A673 (cell line): ENCODE data around the gene MYL9. TPM values are rescaled to one million over a fixed set of nuclear protein-coding genes. Genes with fewer than 3 reads are reported as not detected.

Source experiments
- BruUV-seq: library from RNA; stranded (reverse); fragments of 400-500 nt; replicated peaks from 2 replicates; lab custom pipeline; 2021; lab: Mats Ljungman, UMichigan
- CTCF ChIA-PET: fragments of 300-600 bp; sonication (Branson Sonifier 250); formaldehyde crosslinking; loops from one replicate; lab custom pipeline; 2022; ENCODE audit warnings: antibody characterized with exemption; lab: Charles Lee
- POLR2A ChIA-PET: fragments of 300-600 bp; sonication (Branson Sonifier 250); formaldehyde crosslinking; loops from one replicate; lab custom pipeline; 2022; ENCODE audit warnings: antibody characterized with exemption; ENCODE audit not compliant: low non-redundant PET; lab: Charles Lee
- DNase-seq: peaks from one replicate; pipeline ENCODE4 v3.0.0-alpha.2; 2015; ENCODE audit warnings: low spot score
- H3K27ac ChIP-seq: fragments of 200-600 bp; sonication (generic); 2 replicates; pipeline ENCODE4 v1.5.1; 2016; ENCODE audit warnings: mixed run types, low read depth, mild to moderate bottlenecking, mixed read lengths, antibody characterized with exemption, low read length; ENCODE audit not compliant: poor library complexity, severe bottlenecking
- H3K27me3 ChIP-seq: fragments of 200-600 bp; sonication (generic); replicated peaks from 2 replicates; pipeline ENCODE4 v1.6.1; 2017; ENCODE audit warnings: mixed run types, low read depth, mild to moderate bottlenecking, mixed read lengths, antibody characterized with exemption, low read length; ENCODE audit not compliant: insufficient read depth, poor library complexity
- H3K36me3 ChIP-seq: fragments of 200-600 bp; sonication (generic); 2 replicates; pipeline ENCODE4 v1.6.1; 2016; ENCODE audit warnings: mixed run types, mild to moderate bottlenecking, mixed read lengths, antibody characterized with exemption, low read length; ENCODE audit not compliant: insufficient read depth, poor library complexity, severe bottlenecking
- H3K4me1 ChIP-seq: fragments of 200-600 bp; sonication (generic); 2 replicates; pipeline ENCODE4 v1.6.1; 2017; ENCODE audit warnings: mixed run types, mild to moderate bottlenecking, mixed read lengths, antibody characterized with exemption, low read length; ENCODE audit not compliant: insufficient read depth, poor library complexity, severe bottlenecking
- H3K4me3 ChIP-seq: fragments of 200-600 bp; sonication (generic); 2 replicates; pipeline ENCODE4 v1.5.1; 2016; ENCODE audit warnings: low read depth, mixed run types, mild to moderate bottlenecking, mixed read lengths, low read length; ENCODE audit not compliant: poor library complexity, severe bottlenecking
- H3K9me3 ChIP-seq: fragments of 200-600 bp; sonication (generic); 2 replicates; pipeline ENCODE4 v1.6.1; 2016; ENCODE audit warnings: mixed run types, low read depth, mild to moderate bottlenecking, mixed read lengths, antibody characterized with exemption, low read length; ENCODE audit not compliant: poor library complexity, severe bottlenecking
- EZH2 ChIP-seq: fragments of 200-600 bp; sonication (generic); IDR thresholded peaks from 2 replicates; pipeline ENCODE4 v1.6.1; 2017; ENCODE audit warnings: borderline replicate concordance, low read depth, mild to moderate bottlenecking, mixed read lengths, antibody characterized with exemption, low read length; ENCODE audit not compliant: poor library complexity, severe bottlenecking
- intact Hi-C: fragments of 100-400 bp; cut with micrococcal nuclease; formaldehyde crosslinking; loops from one replicate; pipeline ENCODE4 v1.10.0; 2022; ENCODE audit not compliant: unreplicated experiment
- total RNA-seq: library from RNA; stranded (reverse); gene quantifications from 2 replicates; pipeline ENCODE4 v1.2.3, GENCODE V29; 2021
- TF ChIP-seq, protein P1 (sequence below): fragments of 300-800, 200-600 bp; sonication (generic); conservative IDR thresholded peaks from 2 replicates; pipeline ENCODE4 v1.5.1; 2017; ENCODE audit warnings: low read depth, mild to moderate bottlenecking, antibody characterized with exemption, low read length, moderate library complexity, mixed read lengths

MYL9 gene
- total RNA-seq, 1 experiment from 2014 or later, result not detected

DNA sequence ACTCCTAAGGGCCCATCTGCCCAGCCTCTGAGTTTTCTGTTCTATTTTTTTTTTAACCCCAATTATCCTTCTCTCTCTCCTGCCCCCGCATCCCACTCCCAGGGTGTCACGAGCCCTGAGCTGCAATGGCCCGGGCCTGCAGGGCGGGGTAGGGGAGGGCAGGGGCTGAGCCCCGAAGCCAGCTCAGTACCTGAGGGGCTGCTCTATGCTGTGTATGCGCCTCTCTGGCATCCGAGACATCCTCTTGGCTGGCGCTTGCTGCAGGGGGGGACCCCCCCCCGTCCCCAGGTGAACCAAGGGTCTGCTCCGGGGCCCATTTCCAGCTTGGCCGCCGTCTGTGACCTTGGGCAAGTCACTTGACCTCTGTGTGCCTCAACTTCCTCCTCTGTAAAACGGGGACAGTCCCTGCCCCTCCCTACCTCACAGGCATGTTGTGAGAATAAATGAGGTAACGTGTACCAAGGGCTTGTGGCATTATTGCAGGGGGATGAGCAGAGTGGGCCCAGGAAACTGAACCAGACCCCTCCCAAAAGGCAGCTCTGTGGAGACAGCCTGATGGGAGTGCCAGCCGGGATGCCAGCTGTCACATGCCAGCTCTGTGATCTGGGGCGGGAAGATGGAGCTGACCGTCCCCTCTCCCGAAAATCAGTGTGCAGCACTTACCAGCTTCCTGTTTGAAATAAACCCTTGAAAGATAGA lies 13.0 kb upstream of the MYL9 start:
- Histone ChIP-seq H3K4me1 (peaks cover 11% of the 10 kb centered on the region), H3K36me3 (peaks cover 33% of the 10 kb centered on the region), H3K27me3 (no peaks in the 10 kb centered on the region), H3K9me3 (no peaks in the 10 kb centered on the region), H3K4me3 (no peak overlapping the region), H3K27ac (no peak overlapping the region)
- ChIA-PET POLR2A (no interaction called here), CTCF (no interaction called here)
- no peak for DNase-seq
- no TSS peak for BruUV-seq
- TF ChIP-seq EZH2, result no peak
- TF ChIP-seq, protein P1, sequence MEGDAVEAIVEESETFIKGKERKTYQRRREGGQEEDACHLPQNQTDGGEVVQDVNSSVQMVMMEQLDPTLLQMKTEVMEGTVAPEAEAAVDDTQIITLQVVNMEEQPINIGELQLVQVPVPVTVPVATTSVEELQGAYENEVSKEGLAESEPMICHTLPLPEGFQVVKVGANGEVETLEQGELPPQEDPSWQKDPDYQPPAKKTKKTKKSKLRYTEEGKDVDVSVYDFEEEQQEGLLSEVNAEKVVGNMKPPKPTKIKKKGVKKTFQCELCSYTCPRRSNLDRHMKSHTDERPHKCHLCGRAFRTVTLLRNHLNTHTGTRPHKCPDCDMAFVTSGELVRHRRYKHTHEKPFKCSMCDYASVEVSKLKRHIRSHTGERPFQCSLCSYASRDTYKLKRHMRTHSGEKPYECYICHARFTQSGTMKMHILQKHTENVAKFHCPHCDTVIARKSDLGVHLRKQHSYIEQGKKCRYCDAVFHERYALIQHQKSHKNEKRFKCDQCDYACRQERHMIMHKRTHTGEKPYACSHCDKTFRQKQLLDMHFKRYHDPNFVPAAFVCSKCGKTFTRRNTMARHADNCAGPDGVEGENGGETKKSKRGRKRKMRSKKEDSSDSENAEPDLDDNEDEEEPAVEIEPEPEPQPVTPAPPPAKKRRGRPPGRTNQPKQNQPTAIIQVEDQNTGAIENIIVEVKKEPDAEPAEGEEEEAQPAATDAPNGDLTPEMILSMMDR, result no peak
- intact Hi-C loops, result no loop called here

DNA sequence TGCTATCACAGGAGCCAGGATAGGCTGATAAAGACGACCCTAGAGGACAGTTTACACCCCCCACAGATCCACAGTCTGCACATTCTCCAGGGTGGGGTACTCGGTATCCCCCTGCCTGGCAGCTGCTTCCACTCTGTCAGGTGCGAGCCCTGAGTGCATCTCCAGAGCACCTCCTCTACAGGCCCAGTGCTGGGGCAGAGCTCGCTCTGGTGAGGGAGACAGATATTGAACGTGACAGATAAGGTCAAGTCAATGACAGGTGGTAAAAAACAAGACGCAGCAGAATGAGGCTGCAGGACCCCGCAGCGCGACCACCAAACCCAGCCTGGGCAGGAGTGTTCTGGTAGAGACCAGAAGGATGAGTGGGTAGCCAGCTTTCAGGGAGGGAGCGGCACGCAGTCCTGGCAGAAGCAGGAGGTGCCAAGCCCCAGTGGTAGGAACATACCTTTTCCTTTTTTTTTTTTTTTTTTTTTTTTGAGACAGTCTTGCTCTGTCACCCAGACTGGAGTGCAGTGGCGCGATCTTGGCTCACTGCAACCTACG lies 12.4 kb upstream of the MYL9 start:
- H3K36me3 ChIP-seq, result peaks cover 33% of the 10 kb centered on the region
- ChIA-PET CTCF (no interaction called here), POLR2A (no interaction called here)
- no peaks in the 10 kb centered on the region for H3K9me3 ChIP-seq
- intact Hi-C loops, result no loop called here
- no peak overlapping the region for H3K27ac ChIP-seq
- H3K4me1 ChIP-seq, result peaks cover 7% of the 10 kb centered on the region
- DNase-seq, result no peak
- no peaks in the 10 kb centered on the region for H3K27me3 ChIP-seq
- H3K4me3 ChIP-seq, result no peak overlapping the region
- BruUV-seq, result no TSS peak
- no peak for TF ChIP-seq EZH2
- TF ChIP-seq, protein P1, result no peak

DNA sequence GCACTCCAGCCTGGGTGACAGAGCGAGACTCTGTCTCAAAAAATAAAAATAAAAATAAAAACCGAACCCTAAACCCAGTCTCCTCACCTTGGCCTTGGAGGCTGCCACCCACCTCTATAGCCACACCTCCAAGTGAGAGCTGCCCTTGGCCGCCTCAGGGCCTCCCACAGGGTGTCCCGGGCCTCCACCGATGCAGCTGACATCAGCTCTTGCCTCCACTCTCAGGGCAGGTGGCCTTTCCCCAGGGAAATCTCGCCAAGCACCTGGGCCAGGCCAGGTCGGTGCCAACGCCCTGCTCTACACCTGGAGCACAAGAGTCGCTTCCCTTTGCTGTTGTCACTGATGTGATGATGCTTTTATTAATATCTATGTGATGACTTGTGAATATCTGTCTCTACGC lies 8.9 kb upstream of the MYL9 start:
- ChIA-PET POLR2A (no interaction called here), CTCF (no interaction called here)
- no TSS peak for BruUV-seq
- Histone ChIP-seq H3K9me3 (no peaks in the 10 kb centered on the region), H3K4me1 (no peaks in the 10 kb centered on the region), H3K27me3 (no peaks in the 10 kb centered on the region), H3K27ac (no peak overlapping the region), H3K36me3 (peaks cover 10% of the 10 kb centered on the region), H3K4me3 (no peak overlapping the region)
- TF ChIP-seq, protein P1, result no peak
- TF ChIP-seq EZH2, result no peak
- intact Hi-C loops, result no loop called here
- no peak for DNase-seq
